Activated CD4-positive, CD25-positive, alpha-beta regulatory T cell treated with anti-CD3 and anti-CD28 coated beads, Interleukin-2, amount 50 U/mL, for 72 hours (primary cell): ENCODE results near the gene C14orf93.

Source experiments
- DNase-seq: peaks from one replicate; pipeline ENCODE4 v3.0.0; 2021

The C14orf93 gene

GRCh38 chr14:22986508-22987054 lies 23.4 kb downstream of the C14orf93 start:
- peak; percentile 86 for DNase-seq

- DNase-seq: no peak
These were observed 23.9 kb downstream of the C14orf93 start for GRCh38 chr14:22985894-22986507.

GRCh38 chr14:22984959-22985658 lies 24.8 kb downstream of the C14orf93 start:
- DNase-seq: no peak

- peak; percentile 57 for DNase-seq
These were observed 27.3 kb downstream of the C14orf93 start, which contains the start of gene AJUBA for GRCh38 chr14:22982477-22983245. Gene AJUBA (minus strand): TSS chr14:22982551. CDS start chr14:22982266, 285 bp downstream.

- peak; percentile 37 for DNase-seq
These were observed 28.0 kb downstream of the C14orf93 start for GRCh38 chr14:22981876-22982476.

- DNase-seq: peak; percentile 41
These were observed 28.7 kb downstream of the C14orf93 start for GRCh38 chr14:22981090-22981875.

- DNase-seq: no peak
These were observed 29.3 kb downstream of the C14orf93 start for GRCh38 chr14:22980672-22981089.

GRCh38 chr14:22979748-22980392 lies 30.1 kb downstream of the C14orf93 start:
- DNase-seq: no peak

GRCh38 chr14:22978981-22979671 lies 30.8 kb downstream of the C14orf93 start:
- DNase-seq: no peak

GRCh38 chr14:22978487-22978837 lies 31.5 kb downstream of the C14orf93 start:
- no peak for DNase-seq

- DNase-seq: no peak
These were observed 32.1 kb downstream of the C14orf93 start for GRCh38 chr14:22977684-22978486.

GRCh38 chr14:22977434-22977683 lies 32.6 kb downstream of the C14orf93 start:
- DNase-seq: no peak

GRCh38 chr14:22976620-22977433 lies 33.1 kb downstream of the C14orf93 start:
- no peak for DNase-seq

- no peak for DNase-seq
These were observed 35.2 kb downstream of the C14orf93 start for GRCh38 chr14:22974530-22975313.

GRCh38 chr14:22973217-22974032 lies 36.5 kb downstream of the C14orf93 start:
- DNase-seq: peak; percentile 40

- no peak for DNase-seq
These were observed 37.5 kb downstream of the C14orf93 start for GRCh38 chr14:22972313-22972930.

- no peak for DNase-seq
These were observed 38.8 kb downstream of the C14orf93 start for GRCh38 chr14:22971152-22971551.
